Kidney glomerular epithelial cell (primary cell): ENCODE data around the gene TMEM130.

ENCODE experiments used
- DNase-seq: peaks from one replicate; lab custom pipeline; 2025; lab: John Stamatoyannopoulos, UW

Gene TMEM130

DNA sequence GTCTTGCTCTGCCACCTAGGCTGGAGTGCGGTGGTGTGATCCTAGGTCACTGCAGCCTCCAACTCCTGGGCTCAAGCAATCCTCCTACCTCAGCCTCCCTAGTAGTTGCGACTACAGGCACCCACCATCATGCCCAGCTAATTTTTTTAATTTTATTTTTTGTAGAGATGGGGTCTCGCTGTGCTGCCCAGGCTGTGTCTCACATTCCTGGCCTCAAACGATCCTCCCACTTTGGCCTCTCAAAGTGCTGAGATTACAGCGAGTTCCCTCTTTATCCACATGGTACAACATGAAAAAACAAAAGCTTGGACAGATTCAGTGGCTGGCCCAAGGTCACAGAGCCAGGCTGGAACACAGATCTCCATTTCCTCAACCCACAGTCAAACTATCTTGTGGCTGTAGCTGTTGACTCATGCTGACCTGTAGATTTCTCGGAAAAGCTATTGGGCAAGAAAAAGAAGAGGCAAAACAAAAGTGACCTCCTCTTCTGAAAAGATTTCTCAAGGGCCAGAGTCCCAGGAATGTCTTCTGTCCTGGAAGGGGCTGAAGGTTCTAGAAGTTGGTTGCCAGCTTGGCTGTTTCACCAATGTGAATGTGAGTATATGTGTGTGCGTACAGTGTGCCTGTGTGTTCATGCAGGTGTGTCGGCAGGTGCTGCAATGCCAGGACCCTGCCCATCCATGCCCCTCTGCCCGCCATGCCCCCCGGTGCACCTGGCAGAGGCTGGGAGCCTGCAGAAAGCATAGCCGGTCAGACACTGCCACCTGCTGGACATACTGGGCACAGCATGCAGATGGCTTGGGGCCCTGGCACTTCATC, 28.4 kb downstream of the TMEM130 start:
- DNase-seq: peak; percentile 50

DNA sequence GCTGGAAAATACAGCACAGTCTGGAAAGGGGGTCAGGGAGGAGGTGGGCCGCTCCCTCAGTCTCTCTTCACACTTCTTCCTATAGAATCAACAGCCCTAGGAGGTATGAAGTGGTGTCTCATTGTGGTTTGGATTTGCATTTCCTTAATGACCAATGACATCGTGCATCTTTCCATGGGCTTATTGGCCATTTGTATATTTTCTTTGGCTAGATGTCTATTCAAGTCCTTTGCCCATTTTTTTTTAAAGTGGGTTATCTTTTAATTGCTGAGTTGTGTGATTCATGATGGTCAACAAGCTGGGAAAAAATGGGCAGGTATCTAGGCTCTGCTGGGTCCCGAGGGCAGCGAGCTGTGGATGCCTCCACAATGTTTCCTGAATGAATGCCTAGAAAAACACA, 29.1 kb downstream of the TMEM130 start:
- peak; percentile 84 for DNase-seq

DNA sequence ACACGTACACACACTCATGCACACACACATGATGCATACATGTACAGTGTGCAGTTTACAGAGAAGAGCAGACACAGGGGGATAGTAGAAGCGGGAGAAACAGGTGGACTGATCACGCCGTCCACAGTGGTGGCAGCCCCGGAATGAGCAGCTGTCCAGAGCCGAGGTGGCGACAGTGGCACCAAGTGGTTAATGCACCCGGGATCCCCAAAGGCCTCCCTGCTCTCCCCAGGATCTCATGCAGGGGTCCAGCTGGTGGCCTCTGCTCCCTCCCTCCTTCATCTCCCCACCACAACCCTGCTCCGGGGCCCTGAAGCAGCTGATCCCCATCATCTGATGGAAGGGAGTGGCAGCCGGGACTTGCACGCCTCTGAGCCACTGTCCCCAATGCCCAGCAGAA, 29.7 kb downstream of the TMEM130 start:
- no peak for DNase-seq

DNA sequence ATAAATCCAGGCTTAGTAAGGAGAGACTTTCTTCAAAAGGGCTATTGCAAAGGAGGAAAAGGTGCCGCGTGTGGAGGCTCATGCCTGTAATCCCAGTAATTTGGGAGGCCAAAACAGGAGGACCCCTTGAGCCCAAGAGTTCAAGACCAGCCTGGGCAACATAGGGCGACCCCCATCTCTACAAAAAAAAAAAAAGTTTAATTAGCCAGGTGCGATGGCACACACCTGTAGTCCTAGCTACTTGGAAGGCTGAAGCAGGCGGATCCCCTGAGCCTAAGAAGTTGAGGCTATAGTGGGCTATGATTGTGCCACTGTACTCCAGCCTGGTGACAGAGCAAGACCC, 32.2 kb downstream of the TMEM130 start:
- DNase-seq: no peak

DNA sequence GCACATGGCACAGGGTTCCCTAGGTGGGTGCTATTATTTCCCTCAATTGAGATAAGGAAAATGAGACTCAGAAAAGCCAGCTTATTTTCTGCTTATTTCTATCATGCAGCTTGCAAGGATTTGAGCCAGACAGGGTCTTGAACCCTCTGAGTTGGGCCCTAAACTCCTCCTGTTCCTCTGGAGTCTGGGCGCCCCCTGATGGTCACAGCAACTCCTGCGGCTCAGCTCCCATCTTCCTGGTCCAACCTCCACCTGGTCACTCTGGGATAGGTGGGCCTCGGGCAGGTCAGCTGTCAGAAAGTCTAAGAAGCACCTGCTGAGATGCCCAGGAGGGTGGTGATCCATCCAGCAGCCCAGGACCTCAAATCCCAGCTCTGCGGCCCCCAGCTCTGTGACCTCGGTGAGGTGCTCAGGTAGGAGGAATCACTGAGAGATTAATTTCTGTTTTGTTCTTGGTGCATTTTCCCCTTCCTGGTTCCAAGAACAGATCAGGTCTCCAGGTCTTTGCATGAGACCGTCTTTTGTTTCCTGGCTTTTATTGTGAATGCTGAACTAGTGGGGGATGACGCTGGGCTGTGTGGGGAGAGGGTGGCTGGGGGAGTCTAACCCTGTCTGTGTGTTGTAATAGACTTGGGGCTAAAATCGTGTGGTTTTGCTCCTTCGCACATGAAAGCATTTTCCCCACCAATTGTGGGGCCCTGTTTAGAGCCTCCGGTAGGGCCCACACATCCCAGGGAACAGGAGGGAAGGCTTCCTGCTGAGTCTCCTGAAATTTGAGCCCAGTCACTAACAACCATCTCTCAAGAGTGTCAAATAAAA, 32.8 kb downstream of the TMEM130 start:
- DNase-seq: peak; percentile 55

DNA sequence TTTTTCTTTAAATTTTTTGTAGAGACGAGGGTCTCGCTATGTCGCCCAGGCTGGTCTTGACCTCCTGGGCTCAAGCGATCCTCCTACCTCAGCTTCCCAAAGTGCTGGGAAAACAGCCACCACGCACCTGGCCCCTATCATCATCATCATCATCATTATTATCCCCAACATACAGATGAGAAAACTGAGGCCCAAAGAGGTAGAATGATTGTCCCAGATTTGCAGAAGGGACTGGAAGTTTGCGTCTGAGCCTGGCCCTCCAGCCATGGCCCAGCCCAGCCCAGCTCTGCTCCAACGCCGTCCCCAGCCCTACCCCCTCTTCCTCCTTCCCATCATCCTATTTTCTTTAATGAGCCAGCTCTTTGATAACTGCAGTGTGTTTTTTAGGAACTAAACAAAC, 34.9 kb downstream of the TMEM130 start:
- DNase-seq: no peak

DNA sequence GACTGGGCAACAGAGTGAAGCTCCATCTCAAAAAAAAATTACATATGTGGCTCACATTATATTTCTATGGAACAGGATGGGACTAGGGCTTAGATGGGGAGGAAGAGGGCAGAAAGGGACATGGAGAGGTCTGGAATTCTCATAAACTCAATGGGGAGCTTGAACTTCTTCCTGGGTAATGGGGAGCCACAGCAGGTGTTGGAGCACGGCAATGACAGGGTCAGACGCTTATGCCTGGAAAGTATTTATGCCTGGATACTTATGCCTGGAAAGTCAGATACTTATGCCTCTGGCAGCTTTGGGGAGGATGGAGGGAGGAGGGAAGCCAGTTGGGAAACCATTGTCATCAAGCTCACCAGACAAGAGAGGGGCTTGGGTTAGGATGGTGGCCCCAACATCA, 36.8 kb downstream of the TMEM130 start:
- no peak for DNase-seq

DNA sequence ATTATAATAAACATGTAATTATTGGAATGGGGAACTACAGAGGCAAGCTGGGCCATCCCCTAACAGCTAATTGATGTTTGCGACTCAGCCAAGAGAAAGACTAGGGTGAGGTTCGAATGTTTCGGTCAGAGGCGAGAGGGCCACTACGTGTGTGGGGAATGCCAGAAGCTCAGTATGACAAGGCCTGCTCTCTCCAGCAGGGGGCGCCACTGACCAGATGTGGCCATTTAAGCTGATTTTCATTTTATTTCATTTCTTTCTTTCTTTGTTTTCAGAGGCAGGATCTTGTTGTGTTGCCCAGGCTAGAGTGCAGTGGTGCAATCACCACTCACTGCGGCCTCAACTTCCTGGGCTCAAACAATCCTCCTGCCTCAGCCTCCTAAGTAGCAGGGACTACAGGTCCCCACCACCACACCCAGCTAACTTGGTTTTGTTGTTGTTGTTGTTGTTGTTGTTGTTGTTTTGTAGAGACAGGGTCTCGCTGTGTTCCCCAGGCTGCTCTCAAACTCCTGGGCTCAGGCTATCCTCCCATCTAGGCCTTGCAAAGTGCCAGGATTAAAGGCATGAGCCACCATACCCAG, 38.1 kb downstream of the TMEM130 start:
- no peak for DNase-seq

DNA sequence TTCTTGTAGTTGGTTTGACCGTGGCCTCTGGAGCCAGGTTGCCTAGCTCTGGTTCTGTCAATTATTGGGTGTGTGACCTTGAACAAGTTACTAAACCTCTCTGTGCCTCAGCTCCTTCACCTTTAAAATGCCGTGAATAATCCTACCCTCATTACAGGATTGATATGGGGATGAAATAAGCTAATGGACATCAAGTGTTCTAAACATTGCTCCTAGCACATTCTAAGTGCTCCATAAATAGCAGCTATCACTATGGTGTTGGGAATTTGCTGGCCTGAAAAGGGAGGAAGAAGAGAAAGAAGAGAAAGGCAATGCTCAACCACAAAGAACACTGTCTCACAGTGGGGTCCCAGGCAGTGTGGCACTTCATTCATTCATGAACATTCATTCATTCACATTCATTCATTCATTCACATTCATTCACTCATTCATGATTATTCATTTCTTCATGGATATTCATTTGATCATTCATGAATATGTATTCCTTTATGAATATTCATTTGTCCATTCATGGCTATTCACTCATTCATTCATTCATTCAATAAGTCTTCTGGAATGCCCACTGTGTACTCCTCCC, 38.8 kb downstream of the TMEM130 start:
- no peak for DNase-seq

DNA sequence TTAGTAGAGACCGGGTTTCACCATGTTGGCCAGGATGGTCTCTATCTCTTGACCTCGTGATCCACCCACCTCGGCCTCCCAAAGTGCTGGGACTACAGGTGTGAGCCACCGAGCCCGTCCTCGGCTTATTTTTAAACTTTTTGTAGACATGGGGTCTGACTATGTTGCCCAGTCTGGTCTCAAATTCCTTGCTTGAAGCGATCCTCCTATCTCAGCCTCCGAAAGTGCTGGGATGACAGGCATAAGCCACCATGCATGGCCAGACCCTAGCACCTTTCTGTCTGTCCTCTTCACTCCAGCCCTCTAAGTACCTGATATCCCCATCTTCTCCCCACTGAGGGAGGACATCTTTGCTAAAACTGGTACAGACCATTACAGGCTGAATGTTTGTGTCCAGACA, 41.4 kb downstream of the TMEM130 start:
- no peak for DNase-seq

DNA sequence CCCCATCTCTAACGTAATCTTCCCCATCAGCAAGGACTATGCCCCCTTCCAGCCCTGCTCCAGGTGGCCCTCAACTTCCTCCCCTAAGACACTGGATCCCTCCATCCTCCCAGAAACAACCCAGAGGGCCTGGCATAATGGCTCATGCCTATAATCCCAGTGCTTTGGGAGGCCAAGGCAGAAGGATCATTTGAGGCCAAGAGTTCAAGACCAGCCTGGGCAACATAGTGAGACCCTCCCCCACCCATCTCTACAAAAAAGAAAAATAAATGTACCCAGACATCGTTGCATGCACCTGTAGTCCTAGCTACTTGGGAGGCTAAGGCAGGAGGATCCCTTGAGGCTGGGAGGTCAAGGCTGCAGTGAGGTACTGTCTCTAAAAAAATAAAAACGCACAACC, 42.6 kb downstream of the TMEM130 start:
- no peak for DNase-seq

DNA sequence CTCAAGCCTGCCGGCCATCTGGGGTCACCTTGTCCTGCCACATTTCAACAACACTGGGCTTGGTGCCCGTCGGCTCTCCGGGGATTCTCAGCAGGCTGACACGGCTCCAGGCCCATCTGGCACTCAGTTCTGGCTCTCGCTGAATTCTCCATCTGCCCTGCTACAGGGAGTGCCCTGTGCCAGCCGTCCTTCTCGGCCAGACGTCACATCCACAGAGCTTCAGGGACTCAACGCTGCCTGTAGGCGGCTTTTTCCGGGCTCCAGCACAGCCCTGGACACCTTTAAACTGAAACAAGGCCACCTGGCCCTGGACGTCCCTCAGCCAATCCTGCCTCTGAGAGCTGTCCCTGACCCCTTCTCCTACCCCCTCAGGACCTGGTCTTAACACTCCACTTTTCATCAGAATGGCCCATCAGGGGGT, 43.0 kb downstream of the TMEM130 start:
- DNase-seq: no peak

DNA sequence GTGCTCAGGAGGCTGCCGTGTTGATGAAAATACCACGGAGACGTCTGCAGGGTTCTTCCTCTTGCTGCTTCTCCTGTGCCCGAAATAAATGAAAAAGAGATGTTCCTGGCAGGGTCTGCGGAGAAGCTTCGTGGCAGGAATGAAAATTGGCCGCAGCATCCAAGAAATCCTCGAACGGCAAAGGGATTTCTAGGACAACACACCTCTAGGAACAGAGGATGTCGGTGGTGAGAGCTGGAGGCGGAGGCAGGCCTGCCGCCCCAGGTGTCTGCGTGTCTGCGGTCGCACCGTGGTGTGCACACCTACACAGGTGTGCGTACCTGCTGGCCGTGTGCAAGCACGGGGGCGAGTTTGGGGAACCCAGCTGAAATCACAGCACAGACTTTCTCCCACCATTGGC, 43.4 kb downstream of the TMEM130 start:
- DNase-seq: no peak

DNA sequence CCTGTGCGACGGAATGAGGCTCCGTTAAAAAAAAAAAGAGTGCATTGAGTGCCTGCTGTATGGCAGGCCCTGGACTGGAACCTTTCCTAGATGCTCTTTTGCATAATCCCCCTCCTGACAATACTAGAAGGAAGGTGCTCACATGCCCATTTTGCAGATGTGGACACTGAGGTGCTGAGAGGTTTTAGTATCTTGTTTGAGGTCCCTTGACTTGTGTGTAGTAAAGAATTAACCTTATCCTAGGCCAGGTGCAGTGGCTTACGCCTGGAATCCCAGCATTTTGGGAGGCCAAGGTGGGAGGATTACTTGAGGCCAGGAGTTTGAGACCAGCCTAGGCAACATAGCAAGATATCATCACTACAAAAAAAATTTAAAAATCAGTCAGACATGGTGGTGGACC, 46.6 kb downstream of the TMEM130 start:
- no peak for DNase-seq

DNA sequence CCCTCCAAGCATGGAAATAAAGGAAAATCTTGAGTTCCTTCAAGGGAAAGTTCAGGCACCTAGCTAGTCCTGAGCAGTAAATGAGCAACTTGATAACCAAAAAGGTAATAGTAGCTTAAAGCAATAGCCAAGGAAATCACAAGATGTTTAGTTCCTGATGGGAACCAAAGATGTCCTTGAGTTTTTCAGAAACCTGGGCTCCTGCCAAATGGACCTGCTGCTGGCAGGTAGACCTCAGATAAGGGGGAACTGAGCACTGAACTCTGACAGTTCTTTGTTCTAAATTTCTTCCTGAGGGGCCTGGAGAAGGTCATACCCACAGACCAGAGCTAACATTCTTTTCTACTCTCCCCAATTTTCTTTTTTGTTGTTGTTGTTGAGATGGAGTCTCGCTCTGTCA, 48.5 kb downstream of the TMEM130 start:
- DNase-seq: no peak

DNA sequence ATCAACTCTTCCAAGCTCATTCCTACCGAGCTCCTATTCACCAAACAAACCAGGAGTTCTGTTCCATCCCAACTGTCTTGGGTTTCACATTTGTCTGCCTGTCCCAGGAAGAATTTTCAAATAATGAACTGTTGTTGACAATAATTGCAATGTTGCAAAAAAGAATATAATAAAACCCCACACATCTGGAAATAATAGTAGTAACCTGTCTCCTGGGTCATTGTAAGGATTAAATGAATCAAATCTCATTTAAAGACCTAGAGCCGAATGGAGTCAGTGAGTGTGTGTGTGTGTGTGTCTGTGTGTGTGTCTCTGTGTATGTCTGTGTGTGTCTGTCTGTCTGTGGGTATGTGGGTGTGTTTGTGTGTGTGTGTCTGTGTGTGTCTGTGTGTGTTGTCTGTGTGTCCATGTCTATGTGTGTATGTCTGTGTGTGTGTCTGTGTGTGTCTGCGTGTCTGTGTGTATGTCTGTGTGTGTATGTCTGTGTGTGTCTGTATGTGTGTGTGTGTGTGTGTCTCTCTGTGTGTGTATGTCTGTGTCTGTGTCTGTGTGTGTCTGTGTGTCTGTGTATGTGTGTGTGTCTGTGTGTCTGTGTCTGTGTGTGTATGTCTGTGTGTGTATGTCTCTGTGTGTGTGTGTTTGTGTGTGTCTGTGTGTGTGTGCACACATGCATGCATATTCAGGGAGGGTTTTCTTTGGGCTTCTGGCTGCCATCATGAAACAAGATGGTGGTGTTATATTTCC, 52.7 kb downstream of the TMEM130 start:
- no peak for DNase-seq

DNA sequence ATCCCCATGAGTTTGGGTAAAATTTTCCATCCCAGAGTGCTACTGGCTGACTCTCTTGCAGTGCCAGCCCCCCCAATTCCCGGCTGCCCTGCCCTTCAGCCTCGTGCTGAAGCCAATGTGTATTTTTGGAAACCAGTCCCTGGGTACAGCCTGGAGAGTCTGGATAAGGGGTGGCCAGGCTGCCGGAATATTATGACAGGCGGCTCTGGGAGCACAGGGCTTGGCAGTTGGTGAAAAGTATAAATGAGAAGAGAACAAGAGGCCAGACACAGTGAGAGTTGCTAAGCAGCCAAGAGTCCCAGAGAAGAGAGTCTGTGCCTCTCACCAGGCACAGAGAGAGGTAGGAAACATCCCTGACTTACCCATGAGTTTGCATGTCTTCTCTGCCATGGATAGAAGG, 53.6 kb downstream of the TMEM130 start:
- no peak for DNase-seq

DNA sequence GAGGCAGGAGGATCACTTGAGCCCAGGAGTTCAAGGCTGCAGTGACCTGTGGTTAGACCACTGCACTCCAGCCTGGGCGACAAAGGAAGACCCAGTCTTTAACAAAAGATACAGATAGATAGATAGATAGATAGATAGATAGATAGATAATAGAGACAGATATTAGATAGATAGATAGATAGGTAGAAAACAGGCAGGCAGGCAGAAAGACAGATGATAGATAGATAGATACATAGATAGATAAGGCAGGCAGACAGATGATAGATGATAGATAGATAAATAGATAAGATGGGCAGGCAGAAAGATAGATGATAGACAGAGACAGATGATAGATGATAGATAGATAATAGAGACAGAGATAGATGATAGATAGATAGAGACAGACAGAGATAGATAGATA, 54.5 kb downstream of the TMEM130 start:
- no peak for DNase-seq

DNA sequence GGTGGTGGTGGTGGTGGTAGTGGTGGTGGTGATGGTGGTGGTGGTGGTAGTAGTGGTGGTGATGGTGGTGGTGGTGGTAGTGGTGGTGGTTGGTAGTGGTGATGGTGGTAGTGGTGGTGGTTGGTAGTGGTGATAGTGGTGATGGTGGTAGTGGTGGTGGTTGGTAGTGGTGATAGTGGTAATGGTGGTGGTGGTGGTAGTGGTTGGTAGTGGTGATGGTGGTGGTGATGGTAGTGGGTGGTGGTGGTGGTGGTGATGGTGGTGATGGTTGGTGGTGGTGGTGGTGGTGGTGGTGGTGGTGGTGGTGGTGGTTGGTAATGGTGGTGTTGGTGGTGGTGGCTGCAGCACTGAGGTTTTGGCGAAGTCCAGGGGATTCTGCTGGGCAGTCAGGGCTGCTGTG, 58.5 kb downstream of the TMEM130 start:
- DNase-seq: no peak

DNA sequence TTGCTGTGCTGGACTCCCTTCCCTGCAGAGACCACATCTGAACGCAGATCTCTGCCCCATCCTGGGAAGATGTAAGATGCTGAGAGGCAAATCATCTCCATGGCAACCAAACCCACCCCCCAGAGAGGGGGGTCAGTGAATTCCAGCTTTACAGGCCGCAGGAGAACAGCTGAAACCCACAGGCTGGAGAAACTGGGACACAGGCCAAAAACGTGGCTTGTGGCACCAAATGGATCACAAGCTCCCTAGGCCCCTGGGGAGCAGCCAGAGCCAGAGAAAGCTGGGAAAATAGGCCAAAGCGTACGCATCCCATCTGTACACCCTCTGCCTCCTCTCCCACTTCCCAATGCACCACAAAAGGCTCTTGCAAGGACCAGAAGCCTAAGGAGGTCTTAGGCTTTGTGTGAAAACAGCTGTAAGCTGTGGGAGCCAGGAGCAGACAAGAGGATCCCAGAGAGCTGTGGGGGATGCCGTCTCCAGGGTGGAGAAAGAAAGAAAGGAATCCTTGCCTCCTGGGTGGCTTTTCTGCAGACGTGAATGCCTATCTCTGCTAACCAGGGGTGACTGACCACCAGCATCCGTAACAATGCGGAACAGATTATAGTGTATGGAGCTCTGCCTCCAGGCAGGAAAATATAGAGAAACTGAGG, 59.5 kb downstream of the TMEM130 start:
- DNase-seq: no peak

DNA sequence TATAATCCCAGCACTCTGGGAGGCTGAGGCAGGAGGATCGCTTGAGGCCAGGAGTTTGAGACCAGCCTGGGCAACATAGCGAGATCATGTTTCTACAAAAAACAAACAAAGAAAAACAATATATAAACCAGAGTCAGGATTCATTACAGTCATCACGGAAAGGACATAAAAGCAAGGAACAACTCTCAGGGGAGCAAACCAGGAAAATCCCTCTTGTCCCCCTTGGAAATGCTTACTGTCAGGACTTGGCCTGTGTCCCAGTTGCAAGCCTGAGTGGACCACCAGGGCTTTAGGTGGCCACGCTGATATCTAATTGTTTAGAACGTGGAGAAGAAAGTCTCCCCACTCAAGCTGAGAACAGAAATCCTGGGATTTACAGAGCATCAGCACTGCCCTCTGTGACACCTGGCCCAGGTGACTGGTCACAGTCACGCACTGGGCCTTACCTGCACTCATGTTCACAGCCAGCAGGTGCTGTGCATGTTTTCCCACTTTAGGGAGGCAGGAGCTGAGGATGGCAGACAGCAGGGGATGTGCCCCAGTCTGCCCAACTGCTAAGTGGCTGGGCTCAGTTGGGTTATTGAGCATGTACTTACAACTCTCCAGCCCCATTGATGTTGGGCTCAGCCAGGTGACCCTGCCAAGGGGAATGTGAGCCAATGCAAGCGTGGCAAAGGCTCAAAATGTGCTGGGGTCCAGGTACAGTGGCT, 60.9 kb downstream of the TMEM130 start:
- no peak for DNase-seq
